ENCODE data around the gene TMEM52. TPM values are rescaled to one million over a fixed set of nuclear protein-coding genes. Genes with fewer than 3 reads are reported as not detected.

The TMEM52 gene
- total RNA-seq, 1 experiment from 2014 or later, result 4.1 TPM

- POLR2A ChIA-PET (ENCODE audit: low non-redundant PET), result no interaction called here
- no peak for DNase-seq (ENCODE audit: low spot score)
- no peak overlapping the region for H3K4me3 ChIP-seq (ENCODE audit: low read depth, low read length, poor library complexity, severe bottlenecking)
- H3K27ac ChIP-seq (ENCODE audit: low read depth, low read length, poor library complexity, severe bottlenecking), result no peak overlapping the region
- intact Hi-C loops (cut with micrococcal nuclease; ENCODE audit: unreplicated experiment), result no loop called here
- no TSS peak for BruUV-seq (replicated peaks)
- peaks cover 9% of the 10 kb centered on the region for H3K4me1 ChIP-seq (ENCODE audit: insufficient read depth, low read length, poor library complexity, severe bottlenecking)
- CTCF ChIA-PET, result no interaction called here
- no peak for TF ChIP-seq CTCF (conservative IDR thresholded peaks at IDR 0.05; ENCODE audit: low read depth, low read length)
- no peak for TF ChIP-seq EZH2 (IDR thresholded peaks at IDR 0.05; ENCODE audit: borderline replicate concordance, low read depth, low read length, poor library complexity, severe bottlenecking)
- no peaks in the 10 kb centered on the region for H3K27me3 ChIP-seq (replicated peaks; ENCODE audit: insufficient read depth, low read depth, low read length, poor library complexity)
- H3K9me3 ChIP-seq (ENCODE audit: low read depth, low read length, poor library complexity, severe bottlenecking), result no peaks in the 10 kb centered on the region
- H3K36me3 ChIP-seq (ENCODE audit: insufficient read depth, low read length, poor library complexity, severe bottlenecking), result no peaks in the 10 kb centered on the region
These were observed 4.7 kb downstream of the TMEM52 start for GRCh38 chr1:1914101-1914970.

GRCh38 chr1:1911350-1912041, 7.6 kb downstream of the TMEM52 start:
- intact Hi-C loops (cut with micrococcal nuclease; ENCODE audit: unreplicated experiment), result no loop called here

More at GRCh38 chr1:1911350-1912041, 7.6 kb downstream of the TMEM52 start:
- H3K27ac ChIP-seq (ENCODE audit: low read depth, low read length, poor library complexity, severe bottlenecking), result no peak overlapping the region
- no peaks in the 10 kb centered on the region for H3K36me3 ChIP-seq (ENCODE audit: insufficient read depth, low read length, poor library complexity, severe bottlenecking)
- ChIA-PET CTCF (no interaction called here), POLR2A (ENCODE audit: low non-redundant PET) (no interaction called here)
- no peak for DNase-seq (ENCODE audit: low spot score)
- no peak overlapping the region for H3K4me3 ChIP-seq (ENCODE audit: low read depth, low read length, poor library complexity, severe bottlenecking)
- no peaks in the 10 kb centered on the region for H3K9me3 ChIP-seq (ENCODE audit: low read depth, low read length, poor library complexity, severe bottlenecking)
- H3K4me1 ChIP-seq (ENCODE audit: insufficient read depth, low read length, poor library complexity, severe bottlenecking), result peaks cover 5% of the 10 kb centered on the region
- TF ChIP-seq CTCF (conservative IDR thresholded peaks at IDR 0.05; ENCODE audit: low read depth, low read length), result no peak
- no peak for TF ChIP-seq EZH2 (IDR thresholded peaks at IDR 0.05; ENCODE audit: borderline replicate concordance, low read depth, low read length, poor library complexity, severe bottlenecking)
- no peaks in the 10 kb centered on the region for H3K27me3 ChIP-seq (replicated peaks; ENCODE audit: insufficient read depth, low read depth, low read length, poor library complexity)
- no TSS peak for BruUV-seq (replicated peaks)

Measured in A673 (cell line).